GM23248 (cell line): ENCODE results near the gene NCCRP1.

ENCODE experiments used
- EZH2 ChIP-seq: fragments of 200-600 bp; sonication (generic); IDR thresholded peaks from 2 replicates; pipeline ENCODE4 v1.6.1; 2018; ENCODE audit warnings: antibody characterized with exemption, mild to moderate bottlenecking; ENCODE audit not compliant: insufficient read depth, poor library complexity, severe bottlenecking
- EZH2phosphoT487 ChIP-seq: fragments of 200-600 bp; sonication (generic); IDR thresholded peaks from 2 replicates; pipeline ENCODE4 v1.6.1; 2018; ENCODE audit warnings: antibody characterized with exemption, moderate library complexity, mild to moderate bottlenecking, low read depth; ENCODE audit not compliant: insufficient read depth

DNA sequence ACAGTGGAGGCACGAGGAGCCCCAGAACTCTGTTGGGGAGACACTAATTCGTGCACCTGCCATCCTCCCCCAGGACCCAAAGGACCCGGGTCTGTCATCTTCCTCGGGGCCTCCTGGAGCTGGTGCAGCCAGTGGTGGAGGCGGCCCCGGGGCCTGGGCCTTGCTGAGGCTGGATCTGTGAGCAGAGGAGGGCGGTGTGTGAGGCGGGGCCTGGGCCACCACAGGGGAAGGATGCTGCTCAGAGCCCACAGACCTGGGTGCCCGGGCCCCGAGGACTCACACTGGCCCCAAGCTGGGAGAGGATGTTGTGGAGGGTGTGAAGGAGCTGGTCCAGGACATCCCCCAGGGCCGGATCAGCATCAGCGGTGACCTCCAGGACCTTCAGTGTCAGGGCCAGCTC is 39.8 kb downstream of the NCCRP1 start:
- no peak for TF ChIP-seq EZH2phosphoT487
- no peak for TF ChIP-seq EZH2
